ENCODE data around the gene COL7A1. TPM values are rescaled to one million over a fixed set of nuclear protein-coding genes. Genes with fewer than 3 reads are reported as not detected.
"Not testable (repeated sequence)": the region's sequence is repeated elsewhere in the genome, so short reads cannot be mapped to it uniquely, and the experiment has no call there.

The COL7A1 gene
- total RNA-seq, 1 donor from 2014 or later, result 19.2 TPM

DNA sequence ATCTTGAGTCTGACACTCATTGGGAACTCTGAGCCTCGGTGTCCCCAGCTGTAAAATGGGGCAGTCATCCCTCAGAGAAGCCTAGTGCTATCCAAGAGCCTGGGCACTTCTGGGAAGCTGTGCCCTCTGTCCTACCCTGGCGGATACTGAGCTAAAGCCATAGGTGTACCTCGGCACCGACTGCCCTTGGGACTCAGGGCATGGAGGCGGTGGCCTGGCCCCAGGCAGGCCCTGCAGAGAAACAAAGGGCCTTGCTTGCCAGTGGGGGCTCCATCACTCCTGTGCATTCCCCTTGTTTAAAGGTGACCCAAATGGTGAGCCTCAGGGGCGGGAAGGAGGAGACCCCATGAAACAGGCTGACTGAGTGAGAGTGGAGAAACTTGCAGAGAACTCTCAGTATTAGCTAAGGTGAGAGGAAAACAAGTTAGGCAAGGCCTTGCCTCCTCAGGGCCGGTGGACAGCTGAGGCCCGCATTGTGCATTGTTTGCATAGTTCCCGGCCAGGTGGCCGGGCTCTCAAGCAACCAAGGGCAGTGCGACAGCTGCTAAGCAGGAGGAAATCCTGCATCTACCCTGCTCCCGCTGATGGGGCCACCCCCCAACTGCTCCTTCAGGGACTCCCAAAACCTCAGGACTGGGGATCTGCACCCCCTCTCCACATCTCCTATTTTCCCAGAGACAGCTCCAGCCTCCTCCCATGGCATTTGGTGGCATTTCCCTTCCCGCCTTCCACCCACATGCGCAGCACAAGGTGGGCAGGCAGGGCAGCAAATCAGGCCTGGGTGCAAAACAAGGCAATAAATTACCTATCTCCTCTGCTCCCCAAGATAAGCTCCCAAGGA, 42.8 kb downstream of the COL7A1 start:
- Mint-ChIP-seq H3K4me3 (no peak overlapping the region), H3K27ac (no peak overlapping the region), H3K4me1 (peaks cover 20% of the 10 kb centered on the region), H3K27me3 (ENCODE audit: low read depth) (no peaks in the 10 kb centered on the region), H3K36me3 (no peaks in the 10 kb centered on the region), H3K9me3 (no peaks in the 10 kb centered on the region)
- DNase-seq (ENCODE audit: low spot score in 2 of 2, unreplicated experiment in 2 of 2), result no peak
- TF ChIP-seq, protein P1, sequence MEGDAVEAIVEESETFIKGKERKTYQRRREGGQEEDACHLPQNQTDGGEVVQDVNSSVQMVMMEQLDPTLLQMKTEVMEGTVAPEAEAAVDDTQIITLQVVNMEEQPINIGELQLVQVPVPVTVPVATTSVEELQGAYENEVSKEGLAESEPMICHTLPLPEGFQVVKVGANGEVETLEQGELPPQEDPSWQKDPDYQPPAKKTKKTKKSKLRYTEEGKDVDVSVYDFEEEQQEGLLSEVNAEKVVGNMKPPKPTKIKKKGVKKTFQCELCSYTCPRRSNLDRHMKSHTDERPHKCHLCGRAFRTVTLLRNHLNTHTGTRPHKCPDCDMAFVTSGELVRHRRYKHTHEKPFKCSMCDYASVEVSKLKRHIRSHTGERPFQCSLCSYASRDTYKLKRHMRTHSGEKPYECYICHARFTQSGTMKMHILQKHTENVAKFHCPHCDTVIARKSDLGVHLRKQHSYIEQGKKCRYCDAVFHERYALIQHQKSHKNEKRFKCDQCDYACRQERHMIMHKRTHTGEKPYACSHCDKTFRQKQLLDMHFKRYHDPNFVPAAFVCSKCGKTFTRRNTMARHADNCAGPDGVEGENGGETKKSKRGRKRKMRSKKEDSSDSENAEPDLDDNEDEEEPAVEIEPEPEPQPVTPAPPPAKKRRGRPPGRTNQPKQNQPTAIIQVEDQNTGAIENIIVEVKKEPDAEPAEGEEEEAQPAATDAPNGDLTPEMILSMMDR (IDR thresholded peaks at IDR 0.05; ENCODE audit: unreplicated experiment), result no peak

DNA sequence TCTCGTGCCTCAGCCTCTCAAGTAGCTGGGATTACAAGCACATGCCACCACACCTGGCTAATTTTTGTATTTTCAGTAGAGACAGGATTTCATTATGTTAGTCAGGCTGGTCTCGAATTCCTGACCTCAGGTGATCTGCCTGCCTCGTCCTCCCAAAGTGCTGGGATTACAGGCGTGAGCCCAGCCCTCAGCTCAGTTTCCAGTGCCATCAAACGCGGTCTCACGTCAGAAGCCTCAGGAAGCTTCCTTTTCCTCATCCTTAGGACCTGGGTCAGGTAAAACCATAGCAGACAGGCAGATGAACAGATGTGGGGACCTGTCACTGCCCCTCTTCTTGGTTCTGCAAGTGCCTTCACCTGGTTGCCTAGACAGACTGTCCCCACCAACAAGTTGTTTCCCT, 43.5 kb downstream of the COL7A1 start:
- H3K4me3 Mint-ChIP-seq; DNase-seq (ENCODE audit: low spot score in 2 of 2, unreplicated experiment in 2 of 2); H3K27me3 Mint-ChIP-seq (ENCODE audit: low read depth); H3K9me3 Mint-ChIP-seq; H3K36me3 Mint-ChIP-seq; H3K27ac Mint-ChIP-seq: not testable (repeated sequence)
- H3K4me1 Mint-ChIP-seq, result peaks cover 18% of the 10 kb centered on the region

DNA sequence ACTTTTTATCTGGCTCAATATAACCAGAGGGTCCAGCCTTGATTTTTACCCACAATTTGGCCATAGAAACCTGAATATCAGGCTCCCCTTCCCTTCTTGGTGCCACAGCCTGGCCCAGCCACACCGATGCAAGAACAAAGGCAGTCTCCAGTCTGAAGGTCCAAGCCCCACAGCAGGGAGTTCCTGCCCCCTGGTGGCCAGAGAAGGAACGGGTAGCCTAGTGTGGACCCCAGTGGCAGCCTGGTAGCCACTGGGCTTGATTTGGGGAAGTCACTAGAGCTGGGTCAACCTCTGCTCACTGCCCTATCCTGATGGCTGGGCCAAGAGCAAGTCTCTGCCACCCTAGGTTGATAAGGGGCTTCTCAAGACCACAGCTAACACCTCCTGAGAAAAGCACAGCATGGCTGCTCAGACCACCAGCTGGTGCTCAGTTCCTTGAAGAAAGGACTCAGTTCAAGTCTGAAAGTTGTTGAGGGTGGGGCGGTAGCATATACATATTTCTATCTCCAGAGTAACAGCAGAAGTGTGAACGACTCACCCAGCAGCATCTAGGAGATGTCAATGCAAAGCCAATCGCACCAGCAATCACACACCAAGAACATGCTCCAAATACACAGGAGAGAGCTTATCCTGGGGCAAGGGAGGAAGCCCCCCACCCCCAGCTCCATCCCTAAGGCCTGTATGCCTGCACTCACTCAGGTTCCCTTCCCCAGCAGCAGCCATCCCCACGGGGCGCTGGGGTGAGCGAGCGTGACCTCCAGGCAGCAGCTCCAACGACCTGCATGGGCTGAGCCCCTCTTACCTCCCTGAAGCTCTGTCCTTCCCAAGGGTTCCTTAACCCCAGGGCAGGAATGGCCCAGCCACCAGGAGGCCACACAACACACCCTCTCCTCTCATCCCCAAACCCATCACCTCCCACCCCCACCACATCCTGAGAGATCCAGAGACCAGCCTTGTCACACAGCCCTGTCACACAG, 46.1 kb downstream of the COL7A1 start:
- H3K4me3 Mint-ChIP-seq, result no peak overlapping the region
- TF ChIP-seq, protein P1 (IDR thresholded peaks at IDR 0.05; ENCODE audit: unreplicated experiment), result peak; percentile 88
- H3K27me3 Mint-ChIP-seq (ENCODE audit: low read depth), result no peaks in the 10 kb centered on the region
- H3K27ac Mint-ChIP-seq, result no peak overlapping the region
- peaks cover 2% of the 10 kb centered on the region for H3K36me3 Mint-ChIP-seq
- no peaks in the 10 kb centered on the region for H3K9me3 Mint-ChIP-seq
- peaks cover 7% of the 10 kb centered on the region for H3K4me1 Mint-ChIP-seq
- peak; percentile 56 to 79 for DNase-seq (ENCODE audit: low spot score in 2 of 2, unreplicated experiment in 2 of 2)

DNA sequence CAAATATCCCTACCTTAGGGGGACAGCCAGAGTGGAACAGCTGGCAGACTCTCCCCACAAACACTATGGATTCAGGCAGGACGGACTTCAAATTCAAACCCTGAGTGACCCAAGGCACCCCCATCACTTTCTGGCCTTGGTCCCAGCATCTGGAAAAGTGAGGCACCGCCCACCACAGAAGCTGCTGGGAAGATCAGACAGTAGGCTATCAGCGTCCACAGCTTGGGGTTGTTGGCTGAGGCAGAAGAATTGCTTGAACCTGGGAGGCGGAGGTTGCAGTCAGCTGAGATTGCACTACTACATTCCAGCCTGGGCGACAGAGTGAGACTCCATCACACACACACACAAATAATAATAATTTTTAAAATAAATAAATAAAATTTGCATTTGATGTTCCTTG, 47.0 kb downstream of the COL7A1 start:
- Mint-ChIP-seq H3K9me3 (no peaks in the 10 kb centered on the region), H3K36me3 (peaks cover 8% of the 10 kb centered on the region)

DNA sequence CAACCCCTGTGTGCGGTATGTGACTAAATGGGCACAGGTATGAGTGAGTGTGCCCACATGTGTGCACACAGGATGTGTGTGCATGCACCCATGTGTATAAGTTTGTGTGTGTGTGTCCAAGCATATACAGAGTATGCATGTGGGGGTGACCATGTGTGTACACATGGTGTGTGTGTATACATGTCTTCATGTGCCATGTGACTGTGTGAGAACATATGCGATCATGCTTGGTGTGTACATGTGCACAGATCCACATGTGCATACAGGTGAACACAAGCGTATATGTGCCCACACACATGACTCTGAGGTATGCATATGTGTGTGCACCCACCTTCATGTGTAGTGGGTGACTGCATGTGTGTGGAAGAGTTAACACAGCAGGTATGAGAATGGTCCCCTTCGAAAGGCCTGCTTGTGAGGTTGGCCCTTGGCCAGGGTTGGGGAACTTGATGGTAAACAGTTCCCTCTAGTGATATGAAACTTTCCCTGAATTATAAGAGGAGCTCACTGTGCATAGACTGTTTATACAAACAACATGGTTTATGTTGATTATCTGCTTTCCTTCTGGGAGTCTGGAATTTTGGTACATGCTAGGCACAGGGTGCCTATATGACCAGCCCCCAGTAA, 48.8 kb downstream of the COL7A1 start:
- H3K27me3 Mint-ChIP-seq (ENCODE audit: low read depth), result no peaks in the 10 kb centered on the region
- peaks cover 3% of the 10 kb centered on the region for H3K9me3 Mint-ChIP-seq
- DNase-seq (ENCODE audit: low spot score in 2 of 2, unreplicated experiment in 2 of 2), result no peak
- H3K4me3 Mint-ChIP-seq, result no peak overlapping the region
- no peaks in the 10 kb centered on the region for H3K4me1 Mint-ChIP-seq
- H3K27ac Mint-ChIP-seq, result no peak overlapping the region
- TF ChIP-seq, protein P1 (IDR thresholded peaks at IDR 0.05; ENCODE audit: unreplicated experiment), result no peak
- H3K36me3 Mint-ChIP-seq, result peaks cover 19% of the 10 kb centered on the region

More for the DNA sequence above, 47.0 kb downstream of the COL7A1 start:
- H3K27me3 Mint-ChIP-seq (ENCODE audit: low read depth), result no peaks in the 10 kb centered on the region
- DNase-seq (ENCODE audit: low spot score in 2 of 2, unreplicated experiment in 2 of 2), result no peak
- no peak overlapping the region for H3K27ac Mint-ChIP-seq
- no peak overlapping the region for H3K4me3 Mint-ChIP-seq
- peaks cover 7% of the 10 kb centered on the region for H3K4me1 Mint-ChIP-seq
- TF ChIP-seq, protein P1 (IDR thresholded peaks at IDR 0.05; ENCODE audit: unreplicated experiment), result no peak

Measured in mesothelial cell of epicardium (in vitro differentiated cells).